CD14-positive monocyte (primary cell): ENCODE results near the gene CTCF. TPM values are rescaled to one million over a fixed set of nuclear protein-coding genes. Genes with fewer than 3 reads are reported as not detected.
A peak's percentile ranks its signal among the peaks of the same experiment; 100 is the strongest.

Experiments used
- DNase-seq, 3 donors: peaks; one replicate each; pipeline ENCODE4 v3.0.0-alpha.2; 2011 to 2022
- H2AFZ ChIP-seq: 2 replicates; pipeline ENCODE4 v1.6.0; 2012; ENCODE audit warnings: mild to moderate bottlenecking, low read depth, low read length, inconsistent platforms; ENCODE audit not compliant: insufficient read depth, poor library complexity, severe bottlenecking
- H3K27ac ChIP-seq, 2 donors: 1 replicate in 1 of 2; 2 replicates in 1 of 2; pipeline ENCODE4 v1.5.1; 2012 to 2013; ENCODE audit warnings: low read length in 2 of 2, control low read depth in 1 of 2, inconsistent platforms in 1 of 2, low read depth in 1 of 2, mild to moderate bottlenecking in 1 of 2
- H3K27me3 ChIP-seq, 2 donors: one replicate each; pipeline versions ENCODE4 v1.6.0 to v1.6.1; 2011 to 2013; ENCODE audit warnings: low read length in 2 of 2; ENCODE audit not compliant: control insufficient read depth in 2 of 2, insufficient read depth in 2 of 2
- H3K36me3 ChIP-seq, 2 donors: replicated peaks in 1 of 2; 1 replicate in 1 of 2; 2 replicates in 1 of 2; pipeline versions ENCODE4 v1.5.1 to v1.6.1; 2012 to 2013; ENCODE audit warnings: low read length in 2 of 2, control low read depth in 1 of 2, inconsistent platforms in 1 of 2, mild to moderate bottlenecking in 1 of 2; ENCODE audit not compliant: insufficient read depth in 2 of 2, control insufficient read depth in 1 of 2
- H3K4me1 ChIP-seq, 2 donors: 1 replicate in 1 of 2; 2 replicates in 1 of 2; pipeline versions ENCODE4 v1.5.1 to v1.6.1; 2012 to 2013; ENCODE audit warnings: low read length in 2 of 2, control low read depth in 1 of 2, inconsistent platforms in 1 of 2, mild to moderate bottlenecking in 1 of 2, moderate library complexity in 1 of 2; ENCODE audit not compliant: insufficient read depth in 2 of 2, control insufficient read depth in 1 of 2
- H3K4me2 ChIP-seq: replicated peaks from 2 replicates; pipeline ENCODE3; 2012; ENCODE audit warnings: low read length, moderate library complexity, mild to moderate bottlenecking; ENCODE audit not compliant: poor library complexity, severe bottlenecking; ENCODE audit errors: extremely low read depth
- H3K4me3 ChIP-seq, 3 experiments: fragments of 200-600 bp in 1 of 3; sonication (generic) in 1 of 3; replicated peaks in 1 of 3; 1 replicate in 2 of 3; 2 replicates in 1 of 3; pipeline ENCODE4 v1.5.1; 2011 to 2013; ENCODE audit warnings: low read length in 3 of 3, mild to moderate bottlenecking in 3 of 3, control low read depth in 2 of 3, low read depth in 2 of 3, inconsistent platforms in 1 of 3, moderate library complexity in 1 of 3
- H3K79me2 ChIP-seq: 2 replicates; pipeline ENCODE4 v1.6.0; 2012; ENCODE audit warnings: mild to moderate bottlenecking, control low read depth, inconsistent platforms, low read length, moderate library complexity; ENCODE audit not compliant: insufficient read depth
- H3K9ac ChIP-seq: 2 replicates; pipeline ENCODE4 v1.6.0; 2017; ENCODE audit warnings: low read length, mild to moderate bottlenecking; ENCODE audit not compliant: insufficient read depth, poor library complexity, severe bottlenecking
- H3K9me3 ChIP-seq, 2 donors: replicated peaks in 1 of 2; 1 replicate in 1 of 2; 2 replicates in 1 of 2; pipeline versions ENCODE4 v1.5.1 to v1.6.1; 2012 to 2013; ENCODE audit warnings: low read length in 2 of 2, control low read depth in 1 of 2; ENCODE audit not compliant: control insufficient read depth in 1 of 2, insufficient read depth in 1 of 2
- H4K20me1 ChIP-seq: 2 replicates; pipeline ENCODE4 v1.6.0; 2012; ENCODE audit warnings: mild to moderate bottlenecking, low read length, control low read depth, moderate library complexity; ENCODE audit not compliant: insufficient read depth
- H3K27ac Mint-ChIP-seq, 7 donors: one replicate each; pipeline ENCODE4 v1.8.0; 2020; ENCODE audit warnings: mild to moderate bottlenecking in 7 of 7, mixed read lengths in 7 of 7, moderate library complexity in 6 of 7, inconsistent platforms in 2 of 7
- H3K27me3 Mint-ChIP-seq, 3 donors: one replicate each; pipeline ENCODE4 v1.8.0; 2021 to 2022; ENCODE audit warnings: low read depth in 3 of 3, mild to moderate bottlenecking in 3 of 3, mixed read lengths in 3 of 3, moderate library complexity in 3 of 3, inconsistent platforms in 1 of 3
- H3K36me3 Mint-ChIP-seq, 2 donors: one replicate each; pipeline ENCODE4 v1.8.0; 2020; ENCODE audit warnings: mixed read lengths in 2 of 2, inconsistent platforms in 1 of 2, mild to moderate bottlenecking in 1 of 2
- H3K4me1 Mint-ChIP-seq: one replicate; pipeline ENCODE4 v1.8.0; 2020; ENCODE audit warnings: mild to moderate bottlenecking, mixed read lengths
- H3K4me3 Mint-ChIP-seq, 2 donors: one replicate each; pipeline ENCODE4 v1.8.0; 2020; ENCODE audit warnings: mild to moderate bottlenecking in 2 of 2, mixed read lengths in 2 of 2, moderate library complexity in 1 of 2
- H3K9me3 Mint-ChIP-seq, 7 donors: one replicate each; pipeline ENCODE4 v1.8.0; 2020 to 2022; ENCODE audit warnings: mixed read lengths in 7 of 7, mild to moderate bottlenecking in 6 of 7, moderate library complexity in 6 of 7, inconsistent platforms in 2 of 7
- CTCF ChIP-seq: fragments of 200-600 bp; IDR thresholded peaks from one replicate; pipeline ENCODE4 v1.8.0; 2022; ENCODE audit warnings: antibody characterized with exemption, mild to moderate bottlenecking
- WGBS: methylation state at CpG from one replicate; pipeline ENCODE4 v1.1.5; 2013; ENCODE audit warnings: missing lambda C conversion rate; ENCODE audit not compliant: insufficient coverage; 5-methylcytosine and 5-hydroxymethylcytosine counted together
- intact Hi-C, 2 donors: fragments of 100-400 bp; cut with micrococcal nuclease; formaldehyde crosslinking; loops; one replicate each; pipeline versions ENCODE4 v1.15.0 to v1.15.1; 2023
- polyA plus RNA-seq, 3 donors: library from polyadenylated mRNA; depleted of rRNA in 1 of 3; unstranded in 2 of 3; stranded (reverse) in 1 of 3; fragments of 300-500 nt in 2 of 3; fragments of >200 nt in 1 of 3; fragmentation: Illumina TruSeq in 2 of 3; gene quantifications; 1 replicate in 2 of 3; 2 replicates in 1 of 3; pipeline ENCODE4 v1.2.3, GENCODE V29; 2012 to 2021

CTCF gene
- polyA plus RNA-seq, 3 donors = 8.4 to 29.9 (median 17.7) TPM

- intact Hi-C loops = loop anchor here in 1 of 2 donors (10.0 kb wide), 1 partner anchor 546 kb away; the partner anchor contains the start of gene NFATC3
- Histone ChIP-seq H3K36me3 (peaks cover 48 to 60% of the 10 kb centered on the region in 2 donors), H3K27me3 (peaks cover 0 to 20% of the 10 kb centered on the region in 2 donors), H3K4me1 (peaks cover 29 to 65% of the 10 kb centered on the region in 2 donors), H3K4me2 (peak overlapping the region; percentile 88), H3K27ac (no peak overlapping the region), H3K9me3 (no peaks in the 10 kb centered on the region), H3K9ac (no peak overlapping the region), H3K4me3 (peak overlapping the region in 1 of 3 experiments; percentile 86), H4K20me1 (peaks cover 99% of the 10 kb centered on the region), H3K79me2 (peaks cover 50% of the 10 kb centered on the region), H2AFZ (no peak overlapping the region)
- Mint-ChIP-seq H3K4me3 (peak overlapping the region; percentile 65 to 70), H3K4me1 (peaks cover 52% of the 10 kb centered on the region), H3K36me3 (peaks cover 72 to 83% of the 10 kb centered on the region in 2 donors), H3K27ac (no peak overlapping the region), H3K9me3 (peaks cover 0 to 10% (median 3%) of the 10 kb centered on the region in 7 donors), H3K27me3 (peaks cover 23 to 46% (median 26%) of the 10 kb centered on the region in 3 donors)
- WGBS = 68% methylated on average over 23 of the region's 23 CpGs
- no peak for TF ChIP-seq CTCF
- DNase-seq = no peak
Observed at GRCh38 chr16:67538666-67539101, 23.6 kb upstream of the CTCF start.

GRCh38 chr16:67539271-67539670, 23.1 kb upstream of the CTCF start:
- H2AFZ ChIP-seq = no peak overlapping the region
- H4K20me1 ChIP-seq = peaks cover 100% of the 10 kb centered on the region
- H3K4me3 ChIP-seq = no peak overlapping the region
- peaks cover 25 to 59% of the 10 kb centered on the region in 2 donors for H3K4me1 ChIP-seq
- peaks cover 44% of the 10 kb centered on the region for H3K79me2 ChIP-seq
- intact Hi-C loops = loop anchor here in 1 of 2 donors (10.0 kb wide), 1 partner anchor 546 kb away; the partner anchor contains the start of gene NFATC3
- no peaks in the 10 kb centered on the region for H3K9me3 ChIP-seq
- peaks cover 23 to 46% (median 26%) of the 10 kb centered on the region in 3 donors for H3K27me3 Mint-ChIP-seq
- no peak overlapping the region for H3K27ac ChIP-seq
- no peak for TF ChIP-seq CTCF
- peaks cover 54 to 66% of the 10 kb centered on the region in 2 donors for H3K36me3 ChIP-seq
- H3K27ac Mint-ChIP-seq = no peak overlapping the region
- 33% methylated on average over 2 of the region's 4 CpGs for WGBS
- no peak for DNase-seq
- H3K9me3 Mint-ChIP-seq = peaks cover 0 to 10% (median 3%) of the 10 kb centered on the region in 7 donors
- H3K4me2 ChIP-seq = no peak overlapping the region
- H3K27me3 ChIP-seq = peaks cover 0 to 20% of the 10 kb centered on the region in 2 donors
- H3K4me1 Mint-ChIP-seq = peaks cover 48% of the 10 kb centered on the region
- peak overlapping the region; percentile 48 to 70 for H3K4me3 Mint-ChIP-seq
- H3K36me3 Mint-ChIP-seq = peaks cover 77 to 85% of the 10 kb centered on the region in 2 donors
- no peak overlapping the region for H3K9ac ChIP-seq
